GM18502 (cell line): ENCODE results near the gene SLC30A1.
"Not testable (repeated sequence)": the region's sequence is repeated elsewhere in the genome, so short reads cannot be mapped to it uniquely, and the experiment has no call there.

ENCODE experiments used
- ATAC-seq: cut with Tn5 transposase; IDR thresholded peaks from one replicate; pipeline ENCODE4 v1.9.1; 2021; ENCODE audit warnings: mild to moderate bottlenecking; ENCODE audit not compliant: unreplicated experiment, poor library complexity

SLC30A1 gene

GRCh38 chr1:211588711-211589110 is 9.8 kb upstream of the SLC30A1 start:
- ATAC-seq: no peak

GRCh38 chr1:211587123-211587522 is 8.2 kb upstream of the SLC30A1 start:
- no peak for ATAC-seq

GRCh38 chr1:211586538-211586937 is 7.6 kb upstream of the SLC30A1 start:
- no peak for ATAC-seq

- ATAC-seq: no peak
Measured at GRCh38 chr1:211583011-211583992, 4.3 kb upstream of the SLC30A1 start.

GRCh38 chr1:211581526-211581925 is 2.6 kb upstream of the SLC30A1 start:
- ATAC-seq: no peak

GRCh38 chr1:211580303-211580687 is 1.3 kb upstream of the SLC30A1 start:
- no peak for ATAC-seq

- ATAC-seq: peak; percentile 43
Measured at GRCh38 chr1:211579440-211580302, 710 bp upstream of the SLC30A1 start.

GRCh38 chr1:211577819-211578639 is 932 bp downstream of the SLC30A1 start:
- ATAC-seq: peak; percentile 41

- no peak for ATAC-seq
Measured at GRCh38 chr1:211577277-211577818, 1.6 kb downstream of the SLC30A1 start.

- no peak for ATAC-seq
Measured at GRCh38 chr1:211576717-211577116, 2.2 kb downstream of the SLC30A1 start.

GRCh38 chr1:211574705-211575104 is 4.3 kb downstream of the SLC30A1 start:
- ATAC-seq: no peak

- no peak for ATAC-seq
Measured at GRCh38 chr1:211571998-211572397, 7.0 kb downstream of the SLC30A1 start.

GRCh38 chr1:211570378-211570777 is 8.6 kb downstream of the SLC30A1 start:
- not testable (repeated sequence) for ATAC-seq

- peak; percentile 86 for ATAC-seq
Measured at GRCh38 chr1:211566431-211567025, 12.4 kb downstream of the SLC30A1 start.

GRCh38 chr1:211564084-211564483 is 14.9 kb downstream of the SLC30A1 start:
- ATAC-seq: no peak

GRCh38 chr1:211559222-211560010 is 19.5 kb downstream of the SLC30A1 start:
- no peak for ATAC-seq

- no peak for ATAC-seq
Measured at GRCh38 chr1:211557894-211558625, 20.9 kb downstream of the SLC30A1 start.

GRCh38 chr1:211553549-211553948 is 25.4 kb downstream of the SLC30A1 start:
- no peak for ATAC-seq
